ENCODE data around the gene SCYGR1.
"Not testable (repeated sequence)": the region's sequence is repeated elsewhere in the genome, so short reads cannot be mapped to it uniquely, and the experiment has no call there.

SCYGR1 gene

GRCh38 chr2:227366769-227367426 is 20.9 kb downstream of the SCYGR1 start:
- in situ Hi-C loops (cut with MboI; ENCODE audit: low sequenced_read_pairs, unreplicated experiment) = no loop called here
- TF ChIP-seq CTCF (IDR thresholded peaks at IDR 0.05; ENCODE audit: borderline replicate concordance, control extremely low read depth, extremely low read depth, insufficient read depth, missing control alignments) = no peak
- no peak for DNase-seq (ENCODE audit: low spot score)

GRCh38 chr2:227365833-227366232 is 21.9 kb downstream of the SCYGR1 start:
- in situ Hi-C loops (cut with MboI; ENCODE audit: low sequenced_read_pairs, unreplicated experiment) = no loop called here
- TF ChIP-seq CTCF (IDR thresholded peaks at IDR 0.05; ENCODE audit: borderline replicate concordance, control extremely low read depth, extremely low read depth, insufficient read depth, missing control alignments) = no peak
- no peak for DNase-seq (ENCODE audit: low spot score)

- DNase-seq (ENCODE audit: low spot score); in situ Hi-C loops (cut with MboI; ENCODE audit: low sequenced_read_pairs, unreplicated experiment): not testable (repeated sequence)
These were observed 23.0 kb downstream of the SCYGR1 start for GRCh38 chr2:227364585-227365263.

- in situ Hi-C loops (cut with MboI; ENCODE audit: low sequenced_read_pairs, unreplicated experiment) = no loop called here
- TF ChIP-seq CTCF (IDR thresholded peaks at IDR 0.05; ENCODE audit: borderline replicate concordance, control extremely low read depth, extremely low read depth, insufficient read depth, missing control alignments) = no peak
- no peak for DNase-seq (ENCODE audit: low spot score)
These were observed 24.0 kb downstream of the SCYGR1 start for GRCh38 chr2:227363756-227364155.

GRCh38 chr2:227360351-227360750 is 27.4 kb downstream of the SCYGR1 start:
- TF ChIP-seq CTCF (IDR thresholded peaks at IDR 0.05; ENCODE audit: borderline replicate concordance, control extremely low read depth, extremely low read depth, insufficient read depth, missing control alignments) = no peak
- no peak for DNase-seq (ENCODE audit: low spot score)
- in situ Hi-C loops (cut with MboI; ENCODE audit: low sequenced_read_pairs, unreplicated experiment) = no loop called here

- in situ Hi-C loops (cut with MboI; ENCODE audit: low sequenced_read_pairs, unreplicated experiment) = no loop called here
- TF ChIP-seq CTCF (IDR thresholded peaks at IDR 0.05; ENCODE audit: borderline replicate concordance, control extremely low read depth, extremely low read depth, insufficient read depth, missing control alignments) = no peak
- peak; percentile 25 for DNase-seq (ENCODE audit: low spot score)
These were observed 36.1 kb downstream of the SCYGR1 start for GRCh38 chr2:227351639-227352038.

GRCh38 chr2:227349989-227350612 is 37.6 kb downstream of the SCYGR1 start:
- in situ Hi-C loops (cut with MboI; ENCODE audit: low sequenced_read_pairs, unreplicated experiment) = no loop called here
- no peak for TF ChIP-seq CTCF (IDR thresholded peaks at IDR 0.05; ENCODE audit: borderline replicate concordance, control extremely low read depth, extremely low read depth, insufficient read depth, missing control alignments)
- no peak for DNase-seq (ENCODE audit: low spot score)
